ENCODE measurements around the gene PRKN.

The PRKN gene

GRCh38 chr6:161546632-161547031, 1180.9 kb downstream of the PRKN start:
- no peak for DNase-seq
- H3K36me3 ChIP-seq (ENCODE audit: control insufficient read depth, insufficient read depth, low read length) = no peaks in the 10 kb centered on the region
- no peaks in the 10 kb centered on the region for H3K4me1 ChIP-seq (ENCODE audit: control insufficient read depth, insufficient read depth, low read length, poor library complexity, severe bottlenecking)
- H3K27me3 ChIP-seq (replicated peaks; ENCODE audit: control insufficient read depth, insufficient read depth, low read length, poor library complexity, severe bottlenecking) = no peaks in the 10 kb centered on the region
- H3K9me3 ChIP-seq (ENCODE audit: control insufficient read depth, low read length) = no peaks in the 10 kb centered on the region
- no peak overlapping the region for H3K4me3 ChIP-seq (ENCODE audit: insufficient read depth, low read depth, low read length, poor library complexity, severe bottlenecking)
- no peak overlapping the region for H3K27ac ChIP-seq (ENCODE audit: insufficient read depth, low read length, poor library complexity, severe bottlenecking)

GRCh38 chr6:161545741-161546140, 1181.8 kb downstream of the PRKN start:
- Histone ChIP-seq H3K4me1 (ENCODE audit: control insufficient read depth, insufficient read depth, low read length, poor library complexity, severe bottlenecking) (no peaks in the 10 kb centered on the region), H3K9me3 (ENCODE audit: control insufficient read depth, low read length) (no peaks in the 10 kb centered on the region), H3K27ac (ENCODE audit: insufficient read depth, low read length, poor library complexity, severe bottlenecking) (no peak overlapping the region), H3K4me3 (ENCODE audit: insufficient read depth, low read depth, low read length, poor library complexity, severe bottlenecking) (no peak overlapping the region), H3K36me3 (ENCODE audit: control insufficient read depth, insufficient read depth, low read length) (no peaks in the 10 kb centered on the region), H3K27me3 (replicated peaks; ENCODE audit: control insufficient read depth, insufficient read depth, low read length, poor library complexity, severe bottlenecking) (no peaks in the 10 kb centered on the region)
- DNase-seq = no peak

DNA sequence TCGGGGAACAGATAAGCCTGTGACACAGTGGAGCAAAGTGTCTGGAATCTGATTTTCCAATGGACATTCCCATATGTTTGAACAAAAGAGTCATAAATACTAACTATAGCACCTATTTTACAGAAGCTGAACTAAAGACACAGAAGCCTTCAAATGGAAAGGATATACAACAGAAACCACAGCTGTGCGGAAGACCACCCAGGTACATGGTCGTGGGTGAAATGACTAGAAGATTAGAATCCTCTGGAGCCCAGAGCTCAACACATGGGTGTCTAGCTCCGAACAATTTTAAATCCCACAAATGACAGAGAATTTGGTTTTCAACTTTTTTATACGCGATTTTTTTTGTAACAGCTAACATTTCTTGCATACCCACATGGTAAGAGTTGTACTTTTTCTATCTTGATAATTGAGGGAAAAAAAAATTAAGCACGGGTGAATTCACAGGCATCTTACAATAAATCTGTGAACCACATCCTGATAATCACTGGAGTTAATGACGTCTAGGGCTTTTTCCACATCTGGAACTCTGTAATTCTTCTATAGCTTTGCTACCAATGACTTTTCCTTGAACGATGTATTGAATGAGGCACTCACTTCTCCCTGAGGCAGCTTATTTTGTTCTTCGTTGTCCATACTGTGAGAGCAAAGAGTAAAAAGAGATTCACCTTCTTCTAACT, 1182.6 kb downstream of the PRKN start:
- Histone ChIP-seq H3K36me3 (ENCODE audit: control insufficient read depth, insufficient read depth, low read length) (no peaks in the 10 kb centered on the region), H3K4me3 (ENCODE audit: insufficient read depth, low read depth, low read length, poor library complexity, severe bottlenecking) (no peak overlapping the region), H3K4me1 (ENCODE audit: control insufficient read depth, insufficient read depth, low read length, poor library complexity, severe bottlenecking) (no peaks in the 10 kb centered on the region), H3K9me3 (ENCODE audit: control insufficient read depth, low read length) (no peaks in the 10 kb centered on the region), H3K27ac (ENCODE audit: insufficient read depth, low read length, poor library complexity, severe bottlenecking) (no peak overlapping the region), H3K27me3 (replicated peaks; ENCODE audit: control insufficient read depth, insufficient read depth, low read length, poor library complexity, severe bottlenecking) (no peaks in the 10 kb centered on the region)
- DNase-seq = no peak

DNA sequence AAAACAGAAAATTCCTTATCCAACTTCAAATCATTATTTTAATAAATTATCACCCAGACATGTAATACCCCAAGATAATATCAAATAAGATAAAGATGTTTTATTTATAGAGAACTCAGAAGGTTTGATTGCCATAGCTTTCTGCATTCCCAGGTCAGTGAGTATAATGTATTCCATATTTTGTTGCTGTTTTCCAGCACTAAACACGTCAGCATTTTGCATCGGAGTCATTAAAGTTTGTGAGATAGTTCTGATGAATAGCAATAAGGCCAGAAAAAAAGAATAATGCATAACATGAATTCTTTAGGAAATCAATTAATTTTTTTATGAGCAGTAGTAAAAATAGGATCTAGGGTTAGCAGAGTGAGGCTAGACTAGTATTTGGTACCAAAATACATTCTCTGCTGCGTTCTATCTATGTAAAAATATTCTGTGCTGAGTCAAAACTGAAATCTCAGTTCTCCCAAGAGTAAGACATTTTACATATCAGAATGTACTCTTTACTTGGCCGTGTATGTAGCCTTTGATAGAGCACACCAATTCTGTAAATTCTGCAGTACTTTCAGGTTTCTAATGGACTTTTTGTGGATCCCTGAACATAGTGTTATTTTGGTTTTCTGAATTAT, 1183.8 kb downstream of the PRKN start:
- no peak for DNase-seq

DNA sequence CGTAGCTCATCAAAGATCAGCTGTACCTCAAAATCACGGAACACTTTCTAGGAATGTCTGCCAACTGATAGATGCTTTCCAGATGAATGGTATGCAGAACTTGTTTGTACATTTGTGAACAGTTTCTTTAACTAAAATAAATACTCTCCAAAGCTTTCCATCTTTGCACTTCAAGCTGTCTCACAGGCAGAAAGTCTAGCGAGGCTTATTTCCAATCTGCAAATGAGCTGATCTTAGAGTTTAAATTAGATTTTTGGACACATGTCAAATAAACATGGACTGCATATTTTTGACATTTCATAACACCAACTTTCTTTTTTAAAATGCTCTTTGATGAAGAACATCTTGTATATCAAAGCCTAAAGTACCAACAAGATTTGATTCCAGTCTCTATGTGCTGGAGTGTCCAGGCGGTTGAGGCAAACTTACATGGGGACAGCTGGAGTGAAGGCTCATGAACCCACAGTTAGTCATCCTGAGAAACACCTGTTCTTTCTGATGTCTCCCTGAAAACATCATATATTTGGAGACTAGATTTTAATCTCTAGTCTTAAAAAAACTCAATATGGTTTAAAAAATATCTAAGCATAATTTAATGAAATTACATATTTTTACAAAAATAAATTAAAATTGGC, 1185.1 kb downstream of the PRKN start:
- Histone ChIP-seq H3K4me3 (ENCODE audit: insufficient read depth, low read depth, low read length, poor library complexity, severe bottlenecking) (no peak overlapping the region), H3K9me3 (ENCODE audit: control insufficient read depth, low read length) (no peaks in the 10 kb centered on the region), H3K27me3 (replicated peaks; ENCODE audit: control insufficient read depth, insufficient read depth, low read length, poor library complexity, severe bottlenecking) (no peaks in the 10 kb centered on the region), H3K4me1 (ENCODE audit: control insufficient read depth, insufficient read depth, low read length, poor library complexity, severe bottlenecking) (no peaks in the 10 kb centered on the region), H3K27ac (ENCODE audit: insufficient read depth, low read length, poor library complexity, severe bottlenecking) (no peak overlapping the region), H3K36me3 (ENCODE audit: control insufficient read depth, insufficient read depth, low read length) (no peaks in the 10 kb centered on the region)
- DNase-seq = no peak

More for the DNA sequence above, 1183.8 kb downstream of the PRKN start:
- Histone ChIP-seq H3K36me3 (ENCODE audit: control insufficient read depth, insufficient read depth, low read length) (no peaks in the 10 kb centered on the region), H3K27ac (ENCODE audit: insufficient read depth, low read length, poor library complexity, severe bottlenecking) (no peak overlapping the region), H3K27me3 (replicated peaks; ENCODE audit: control insufficient read depth, insufficient read depth, low read length, poor library complexity, severe bottlenecking) (no peaks in the 10 kb centered on the region), H3K9me3 (ENCODE audit: control insufficient read depth, low read length) (no peaks in the 10 kb centered on the region), H3K4me3 (ENCODE audit: insufficient read depth, low read depth, low read length, poor library complexity, severe bottlenecking) (no peak overlapping the region), H3K4me1 (ENCODE audit: control insufficient read depth, insufficient read depth, low read length, poor library complexity, severe bottlenecking) (no peaks in the 10 kb centered on the region)

DNA sequence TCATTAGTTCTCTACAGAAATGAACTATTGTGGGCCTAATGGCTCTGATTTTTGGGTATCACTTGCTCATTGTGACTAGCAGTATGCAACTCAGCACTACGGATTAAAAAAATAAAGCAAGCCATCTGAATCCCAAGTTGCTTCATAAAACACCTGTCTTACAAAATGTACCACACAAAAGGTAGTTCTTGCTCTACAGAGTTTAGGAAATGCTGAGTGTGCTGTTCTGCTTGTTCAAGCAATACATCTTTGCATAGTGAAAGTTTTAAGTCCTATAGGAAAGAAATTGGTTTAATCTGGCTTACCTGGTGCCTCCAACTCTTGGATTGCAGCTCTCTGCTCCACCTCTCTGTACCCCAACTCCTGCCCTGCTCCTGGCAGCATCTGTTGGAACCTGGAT, 1187.0 kb downstream of the PRKN start:
- no peaks in the 10 kb centered on the region for H3K4me1 ChIP-seq (ENCODE audit: control insufficient read depth, insufficient read depth, low read length, poor library complexity, severe bottlenecking)
- H3K27me3 ChIP-seq (replicated peaks; ENCODE audit: control insufficient read depth, insufficient read depth, low read length, poor library complexity, severe bottlenecking) = no peaks in the 10 kb centered on the region
- H3K4me3 ChIP-seq (ENCODE audit: insufficient read depth, low read depth, low read length, poor library complexity, severe bottlenecking) = no peak overlapping the region
- no peaks in the 10 kb centered on the region for H3K9me3 ChIP-seq (ENCODE audit: control insufficient read depth, low read length)
- no peak for DNase-seq
- no peak overlapping the region for H3K27ac ChIP-seq (ENCODE audit: insufficient read depth, low read length, poor library complexity, severe bottlenecking)
- H3K36me3 ChIP-seq (ENCODE audit: control insufficient read depth, insufficient read depth, low read length) = no peaks in the 10 kb centered on the region

- Histone ChIP-seq H3K4me3 (ENCODE audit: insufficient read depth, low read depth, low read length, poor library complexity, severe bottlenecking) (no peak overlapping the region), H3K4me1 (ENCODE audit: control insufficient read depth, insufficient read depth, low read length, poor library complexity, severe bottlenecking) (no peaks in the 10 kb centered on the region), H3K9me3 (ENCODE audit: control insufficient read depth, low read length) (no peaks in the 10 kb centered on the region), H3K27me3 (replicated peaks; ENCODE audit: control insufficient read depth, insufficient read depth, low read length, poor library complexity, severe bottlenecking) (no peaks in the 10 kb centered on the region), H3K27ac (ENCODE audit: insufficient read depth, low read length, poor library complexity, severe bottlenecking) (no peak overlapping the region), H3K36me3 (ENCODE audit: control insufficient read depth, insufficient read depth, low read length) (no peaks in the 10 kb centered on the region)
- no peak for DNase-seq
These were observed 1191.3 kb downstream of the PRKN start for GRCh38 chr6:161536224-161536630.

DNA sequence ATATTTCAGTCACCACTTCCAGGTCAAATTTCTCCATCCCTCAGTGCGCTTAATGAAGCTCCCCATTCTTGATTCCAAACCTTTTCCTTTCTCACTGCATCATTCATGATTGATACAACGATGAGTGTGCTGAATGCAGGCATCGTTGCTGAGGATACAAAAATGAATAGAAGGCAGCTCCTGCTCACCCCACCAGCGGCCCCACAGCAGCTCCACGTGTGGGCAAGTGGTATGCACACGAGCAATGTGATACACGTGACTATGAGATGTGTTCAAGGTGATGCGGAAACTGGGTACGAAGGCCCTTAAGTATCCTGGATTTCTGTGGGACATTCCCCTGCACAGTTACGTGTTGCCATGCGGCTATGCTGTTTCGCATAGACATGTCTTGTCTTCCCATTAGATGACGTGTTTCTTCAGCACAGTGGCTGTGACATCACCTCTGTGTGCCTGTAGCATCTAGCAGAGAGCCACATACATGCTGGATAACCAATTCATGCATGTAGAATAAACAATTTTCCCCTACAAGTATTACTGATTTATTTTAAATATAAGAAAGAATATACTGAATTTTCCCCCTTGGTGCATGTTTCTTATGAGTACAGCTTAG, 1193.2 kb downstream of the PRKN start:
- Histone ChIP-seq H3K4me3 (ENCODE audit: insufficient read depth, low read depth, low read length, poor library complexity, severe bottlenecking) (no peak overlapping the region), H3K4me1 (ENCODE audit: control insufficient read depth, insufficient read depth, low read length, poor library complexity, severe bottlenecking) (no peaks in the 10 kb centered on the region)

DNA sequence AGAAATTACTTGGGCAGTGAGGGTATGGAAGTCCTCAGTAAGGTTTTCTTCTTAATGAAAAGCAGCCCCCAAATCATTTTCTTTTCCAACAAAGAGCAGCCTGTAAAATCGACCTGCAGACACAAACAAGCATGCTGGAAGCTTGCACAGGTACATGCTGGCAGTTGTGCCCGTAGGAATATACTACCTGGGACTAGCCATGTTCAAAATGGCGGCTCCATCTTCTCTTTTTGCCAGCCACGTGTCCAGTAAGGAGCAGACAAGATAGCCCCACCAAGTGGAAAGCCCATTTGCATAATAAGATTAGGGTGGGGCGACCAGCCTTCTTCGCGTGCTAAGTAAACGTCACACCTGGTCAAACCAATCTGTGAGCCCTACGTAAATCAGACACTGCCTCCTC, 1194.3 kb downstream of the PRKN start:
- DNase-seq = no peak
- Histone ChIP-seq H3K4me1 (ENCODE audit: control insufficient read depth, insufficient read depth, low read length, poor library complexity, severe bottlenecking) (no peaks in the 10 kb centered on the region), H3K27ac (ENCODE audit: insufficient read depth, low read length, poor library complexity, severe bottlenecking) (no peak overlapping the region), H3K9me3 (ENCODE audit: control insufficient read depth, low read length) (no peaks in the 10 kb centered on the region), H3K27me3 (replicated peaks; ENCODE audit: control insufficient read depth, insufficient read depth, low read length, poor library complexity, severe bottlenecking) (no peaks in the 10 kb centered on the region), H3K36me3 (ENCODE audit: control insufficient read depth, insufficient read depth, low read length) (no peaks in the 10 kb centered on the region), H3K4me3 (ENCODE audit: insufficient read depth, low read depth, low read length, poor library complexity, severe bottlenecking) (no peak overlapping the region)

More for the DNA sequence above, 1193.2 kb downstream of the PRKN start:
- Histone ChIP-seq H3K27me3 (replicated peaks; ENCODE audit: control insufficient read depth, insufficient read depth, low read length, poor library complexity, severe bottlenecking) (no peaks in the 10 kb centered on the region), H3K9me3 (ENCODE audit: control insufficient read depth, low read length) (no peaks in the 10 kb centered on the region), H3K27ac (ENCODE audit: insufficient read depth, low read length, poor library complexity, severe bottlenecking) (no peak overlapping the region), H3K36me3 (ENCODE audit: control insufficient read depth, insufficient read depth, low read length) (no peaks in the 10 kb centered on the region)
- no peak for DNase-seq

GRCh38 chr6:161532536-161532935, 1195.0 kb downstream of the PRKN start:
- no peaks in the 10 kb centered on the region for H3K27me3 ChIP-seq (replicated peaks; ENCODE audit: control insufficient read depth, insufficient read depth, low read length, poor library complexity, severe bottlenecking)
- no peak overlapping the region for H3K4me3 ChIP-seq (ENCODE audit: insufficient read depth, low read depth, low read length, poor library complexity, severe bottlenecking)
- no peaks in the 10 kb centered on the region for H3K4me1 ChIP-seq (ENCODE audit: control insufficient read depth, insufficient read depth, low read length, poor library complexity, severe bottlenecking)
- no peak for DNase-seq
- H3K9me3 ChIP-seq (ENCODE audit: control insufficient read depth, low read length) = no peaks in the 10 kb centered on the region
- no peaks in the 10 kb centered on the region for H3K36me3 ChIP-seq (ENCODE audit: control insufficient read depth, insufficient read depth, low read length)
- H3K27ac ChIP-seq (ENCODE audit: insufficient read depth, low read length, poor library complexity, severe bottlenecking) = no peak overlapping the region

All from effector memory CD4-positive, alpha-beta T cell (primary cell).